ENCODE results near the gene FBXW8. TPM values are rescaled to one million over a fixed set of nuclear protein-coding genes. Genes with fewer than 3 reads are reported as not detected.

FBXW8 gene
- polyA plus RNA-seq, 1 donor (not counting 4 experiments of a cell fraction or from before 2014, with no cell fraction given): 5.0 TPM

DNA sequence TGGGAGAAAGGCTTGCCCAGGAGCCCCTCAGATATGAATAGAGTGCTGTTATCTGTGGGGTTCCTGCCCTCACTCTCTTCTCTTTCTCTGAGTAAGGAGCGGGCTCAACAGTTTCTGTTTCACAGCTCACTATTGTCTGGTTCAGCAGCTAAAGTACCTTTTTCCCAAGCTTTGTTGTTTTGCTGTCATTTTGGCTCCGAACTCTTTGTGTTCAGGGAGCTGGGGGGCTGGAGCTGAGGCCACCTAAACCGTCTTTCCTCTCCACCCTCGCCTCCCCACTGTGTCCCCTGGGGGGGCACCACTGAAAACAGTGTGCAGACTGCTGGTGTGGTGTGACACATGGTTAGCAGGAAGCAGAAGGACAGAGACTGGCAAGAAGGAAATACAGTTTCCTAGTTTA is 51.4 kb downstream of the FBXW8 start:
- H3K36me3 ChIP-seq (ENCODE audit: control insufficient read depth in 2 of 2, extremely low read depth in 1 of 2, insufficient read depth in 2 of 2, low read length in 2 of 2): peaks cover 2 to 5% of the 10 kb centered on the region in 2 experiments
- dilution Hi-C loops (cut with MboI; ENCODE audit: extremely low pct_ligation_motif_present, low sequenced_read_pairs): no loop called here
- no peak for FAIRE-seq

DNA sequence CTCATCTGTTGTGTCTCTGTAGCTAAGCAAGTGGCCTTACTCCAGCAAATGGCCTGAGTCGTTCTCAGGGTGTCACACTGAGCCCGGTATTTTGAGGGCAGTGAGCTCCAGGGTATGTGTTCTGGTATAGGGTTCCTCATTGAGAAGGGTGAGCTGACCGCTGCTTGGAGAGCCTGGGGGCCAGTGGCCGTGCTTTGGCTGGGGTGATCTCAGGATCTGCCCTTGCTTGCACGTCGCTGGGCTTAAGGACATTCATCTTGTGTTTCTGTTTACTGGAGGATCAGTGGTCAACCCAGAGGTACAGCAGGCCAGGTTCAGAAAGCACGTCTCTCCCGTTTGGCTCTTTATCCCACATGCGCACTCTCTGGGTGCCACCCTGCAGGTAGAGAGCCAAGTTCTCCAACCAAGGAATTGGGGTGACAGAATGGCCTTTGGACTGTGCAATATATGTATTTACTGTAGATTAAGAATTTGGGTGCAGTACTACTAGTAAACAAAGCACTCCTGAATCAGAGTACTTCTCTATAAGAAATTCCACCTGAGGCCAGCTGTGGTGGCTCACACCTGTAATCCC is 52.1 kb downstream of the FBXW8 start:
- dilution Hi-C loops (cut with MboI; ENCODE audit: extremely low pct_ligation_motif_present, low sequenced_read_pairs): no loop called here
- Histone ChIP-seq H2AFZ (ENCODE audit: control insufficient read depth, low read length) (no peak overlapping the region), H4K20me1 (ENCODE audit: control insufficient read depth, extremely low read depth, insufficient read depth, low read length) (no peaks in the 10 kb centered on the region), H3K9me1 (ENCODE audit: control insufficient read depth, extremely low read depth, insufficient read depth, low read length) (no peaks in the 10 kb centered on the region), H3K4me3 (ENCODE audit: control insufficient read depth in 2 of 3, extremely low read depth in 1 of 3, insufficient read depth in 2 of 3, low read depth in 1 of 3, low read length in 3 of 3) (no peak overlapping the region), H3K36me3 (ENCODE audit: control insufficient read depth in 2 of 2, extremely low read depth in 1 of 2, insufficient read depth in 2 of 2, low read length in 2 of 2) (peaks cover 2 to 5% of the 10 kb centered on the region in 2 experiments), H3K4me2 (ENCODE audit: control insufficient read depth, extremely low read depth, insufficient read depth, low read depth, low read length) (no peak overlapping the region), H3K4me1 (ENCODE audit: control insufficient read depth, extremely low read depth, insufficient read depth, low read length) (no peaks in the 10 kb centered on the region), H3K9me3 (ENCODE audit: control insufficient read depth, low read depth, low read length) (no peaks in the 10 kb centered on the region), H3K79me2 (ENCODE audit: control insufficient read depth, insufficient read depth, low read length) (no peaks in the 10 kb centered on the region), H3K9ac (ENCODE audit: control insufficient read depth, extremely low read depth, insufficient read depth, low read length) (no peak overlapping the region), H3K27ac (ENCODE audit: control insufficient read depth, insufficient read depth, low read length) (no peak overlapping the region), H3K27me3 (ENCODE audit: control insufficient read depth, extremely low read depth, insufficient read depth, low read length) (no peaks in the 10 kb centered on the region)
- FAIRE-seq (no peak), DNase-seq (ENCODE audit: low read depth, low spot score) (no peak)
- TF ChIP-seq, protein P1, sequence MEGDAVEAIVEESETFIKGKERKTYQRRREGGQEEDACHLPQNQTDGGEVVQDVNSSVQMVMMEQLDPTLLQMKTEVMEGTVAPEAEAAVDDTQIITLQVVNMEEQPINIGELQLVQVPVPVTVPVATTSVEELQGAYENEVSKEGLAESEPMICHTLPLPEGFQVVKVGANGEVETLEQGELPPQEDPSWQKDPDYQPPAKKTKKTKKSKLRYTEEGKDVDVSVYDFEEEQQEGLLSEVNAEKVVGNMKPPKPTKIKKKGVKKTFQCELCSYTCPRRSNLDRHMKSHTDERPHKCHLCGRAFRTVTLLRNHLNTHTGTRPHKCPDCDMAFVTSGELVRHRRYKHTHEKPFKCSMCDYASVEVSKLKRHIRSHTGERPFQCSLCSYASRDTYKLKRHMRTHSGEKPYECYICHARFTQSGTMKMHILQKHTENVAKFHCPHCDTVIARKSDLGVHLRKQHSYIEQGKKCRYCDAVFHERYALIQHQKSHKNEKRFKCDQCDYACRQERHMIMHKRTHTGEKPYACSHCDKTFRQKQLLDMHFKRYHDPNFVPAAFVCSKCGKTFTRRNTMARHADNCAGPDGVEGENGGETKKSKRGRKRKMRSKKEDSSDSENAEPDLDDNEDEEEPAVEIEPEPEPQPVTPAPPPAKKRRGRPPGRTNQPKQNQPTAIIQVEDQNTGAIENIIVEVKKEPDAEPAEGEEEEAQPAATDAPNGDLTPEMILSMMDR (optimal IDR thresholded peaks at IDR 0.05 in 1 of 3, IDR thresholded peaks at IDR 0.05 in 1 of 3, conservative IDR thresholded peaks at IDR 0.05 in 1 of 3; ENCODE audit: extremely low read depth in 1 of 3, insufficient read depth in 2 of 3, low read length in 3 of 3): no peak
- TF ChIP-seq EZH2 (IDR thresholded peaks at IDR 0.05; ENCODE audit: low read length): no peak

More for the DNA sequence above, 51.4 kb downstream of the FBXW8 start:
- TF ChIP-seq, protein P1 (optimal IDR thresholded peaks at IDR 0.05 in 1 of 3, IDR thresholded peaks at IDR 0.05 in 1 of 3, conservative IDR thresholded peaks at IDR 0.05 in 1 of 3; ENCODE audit: extremely low read depth in 1 of 3, insufficient read depth in 2 of 3, low read length in 3 of 3): no peak
- TF ChIP-seq EZH2 (IDR thresholded peaks at IDR 0.05; ENCODE audit: low read length): no peak
- DNase-seq (ENCODE audit: low read depth, low spot score): no peak
- no peak overlapping the region for H2AFZ ChIP-seq (ENCODE audit: control insufficient read depth, low read length)
- H3K4me1 ChIP-seq (ENCODE audit: control insufficient read depth, extremely low read depth, insufficient read depth, low read length): no peaks in the 10 kb centered on the region
- H3K4me2 ChIP-seq (ENCODE audit: control insufficient read depth, extremely low read depth, insufficient read depth, low read depth, low read length): no peak overlapping the region
- H3K4me3 ChIP-seq (ENCODE audit: control insufficient read depth in 2 of 3, extremely low read depth in 1 of 3, insufficient read depth in 2 of 3, low read depth in 1 of 3, low read length in 3 of 3): no peak overlapping the region
- no peaks in the 10 kb centered on the region for H3K9me1 ChIP-seq (ENCODE audit: control insufficient read depth, extremely low read depth, insufficient read depth, low read length)
- H3K27me3 ChIP-seq (ENCODE audit: control insufficient read depth, extremely low read depth, insufficient read depth, low read length): no peaks in the 10 kb centered on the region
- no peaks in the 10 kb centered on the region for H3K9me3 ChIP-seq (ENCODE audit: control insufficient read depth, low read depth, low read length)
- H3K27ac ChIP-seq (ENCODE audit: control insufficient read depth, insufficient read depth, low read length): no peak overlapping the region
- no peak overlapping the region for H3K9ac ChIP-seq (ENCODE audit: control insufficient read depth, extremely low read depth, insufficient read depth, low read length)
- H4K20me1 ChIP-seq (ENCODE audit: control insufficient read depth, extremely low read depth, insufficient read depth, low read length): no peaks in the 10 kb centered on the region
- no peaks in the 10 kb centered on the region for H3K79me2 ChIP-seq (ENCODE audit: control insufficient read depth, insufficient read depth, low read length)

Data from keratinocyte (primary cell).